H1 (cell line): ENCODE results near the gene PTGDS. TPM values are rescaled to one million over a fixed set of nuclear protein-coding genes. Genes with fewer than 3 reads are reported as not detected.

Experiments
- CTCF ChIA-PET: fragments of 300-600 bp; sonication (Branson Sonifier 250); formaldehyde crosslinking; loops from one replicate; lab custom pipeline; 2021; ENCODE audit not compliant: partially characterized antibody; lab: Charles Lee
- POLR2A ChIA-PET: fragments of 300-600 bp; sonication (Branson Sonifier 250); formaldehyde crosslinking; loops from one replicate; lab custom pipeline; 2021; ENCODE audit warnings: inconsistent platforms; ENCODE audit not compliant: partially characterized antibody; lab: Charles Lee
- DNase-seq, 2 experiments: peaks; one replicate each; pipeline versions ENCODE4 v3.0.0 to v3.0.0-alpha.2; 2010 to 2022; ENCODE audit warnings: low spot score in 2 of 2, low read depth in 1 of 2, mixed read lengths in 1 of 2
- FAIRE-seq: peaks from 2 replicates; lab custom pipeline; 2011; peaks lifted over from hg19 to GRCh38; lab: Jason Lieb, UNC
- H2AFZ ChIP-seq: 2 replicates; pipeline ENCODE4 v1.8.1; 2012; ENCODE audit warnings: low read length, inconsistent platforms
- H2AK5ac ChIP-seq: 2 replicates; pipeline ENCODE4 v1.6.1; 2013; ENCODE audit warnings: low read depth, low read length
- H2BK120ac ChIP-seq: replicated peaks from 2 replicates; pipeline ENCODE3; 2013; ENCODE audit warnings: low read depth, low read length, inconsistent platforms
- H2BK12ac ChIP-seq: 2 replicates; pipeline ENCODE4 v1.6.1; 2013; ENCODE audit warnings: low read depth, low read length
- H2BK15ac ChIP-seq: 2 replicates; pipeline ENCODE4 v1.6.1; 2013; ENCODE audit warnings: low read length
- H2BK20ac ChIP-seq: 2 replicates; pipeline ENCODE4 v1.6.1; 2013; ENCODE audit warnings: low read length
- H2BK5ac ChIP-seq: 2 replicates; pipeline ENCODE4 v1.6.1; 2013; ENCODE audit warnings: low read depth, low read length
- H3K14ac ChIP-seq: 2 replicates; pipeline ENCODE4 v1.6.1; 2013; ENCODE audit warnings: inconsistent platforms; ENCODE audit not compliant: insufficient read length
- H3K18ac ChIP-seq: 2 replicates; pipeline ENCODE4 v1.6.1; 2013; ENCODE audit warnings: low read length; ENCODE audit errors: extremely low read depth
- H3K23ac ChIP-seq: 2 replicates; pipeline ENCODE4 v1.6.1; 2013; ENCODE audit warnings: inconsistent platforms; ENCODE audit not compliant: insufficient read length
- H3K23me2 ChIP-seq: 2 replicates; pipeline ENCODE4 v1.6.1; 2013; ENCODE audit warnings: low read depth, low read length
- H3K27ac ChIP-seq: 2 replicates; pipeline ENCODE4 v1.6.1; 2011; ENCODE audit warnings: low read depth, low read length, inconsistent platforms
- H3K27me3 ChIP-seq, 4 experiments: replicated peaks in 1 of 4; 1 replicate in 1 of 4; 2 replicates in 3 of 4; pipeline versions ENCODE4 v1.6.1 to v1.8.1; 2011 to 2013; ENCODE audit warnings: low read length in 3 of 4, mild to moderate bottlenecking in 3 of 4, inconsistent platforms in 2 of 4, mixed read lengths in 2 of 4, moderate library complexity in 1 of 4; ENCODE audit not compliant: control insufficient read depth in 3 of 4, insufficient read depth in 3 of 4; ENCODE audit errors: extremely low read depth in 1 of 4
- H3K36me3 ChIP-seq, 4 experiments: 2 replicates each; pipeline versions ENCODE4 v1.6.1 to v1.8.1; 2011 to 2013; ENCODE audit warnings: mild to moderate bottlenecking in 4 of 4, low read length in 3 of 4, moderate library complexity in 2 of 4, control low read depth in 1 of 4, inconsistent platforms in 1 of 4; ENCODE audit not compliant: insufficient read depth in 4 of 4, control insufficient read depth in 2 of 4
- H3K4ac ChIP-seq: replicated peaks from 2 replicates; pipeline ENCODE3; 2013; ENCODE audit warnings: low read length, low read depth, mixed read lengths, inconsistent platforms; ENCODE audit not compliant: insufficient read length
- H3K4me1 ChIP-seq, 4 experiments: replicated peaks in 1 of 4; 1 replicate in 1 of 4; 2 replicates in 3 of 4; pipeline versions ENCODE4 v1.6.1 to v1.8.1; 2011 to 2013; ENCODE audit warnings: low read length in 3 of 4, inconsistent platforms in 2 of 4, mixed read lengths in 1 of 4; ENCODE audit not compliant: insufficient read depth in 4 of 4, control insufficient read depth in 3 of 4
- H3K4me2 ChIP-seq, 2 experiments: 2 replicates each; pipeline versions ENCODE4 v1.6.1 to v1.8.1; 2011 to 2013; ENCODE audit warnings: low read depth in 2 of 2, low read length in 2 of 2, control low read depth in 1 of 2, inconsistent platforms in 1 of 2, mild to moderate bottlenecking in 1 of 2; ENCODE audit not compliant: insufficient read depth in 1 of 2
- H3K4me3 ChIP-seq, 4 experiments: fragments of 200-600, 300-600 bp in 1 of 4; sonication (generic), shearing (Covaris generic), sonication (Bioruptor Twin) in 1 of 4; 2 replicates each; pipeline versions ENCODE4 v1.5.1 to v1.8.1; 2011 to 2016; ENCODE audit warnings: low read length in 4 of 4, low read depth in 3 of 4, control low read depth in 2 of 4, inconsistent platforms in 2 of 4, mild to moderate bottlenecking in 2 of 4, mixed read lengths in 1 of 4, moderate library complexity in 1 of 4; ENCODE audit not compliant: insufficient read depth in 2 of 4; ENCODE audit errors: extremely low read depth in 1 of 4
- H3K56ac ChIP-seq: replicated peaks from 2 replicates; pipeline ENCODE3; 2013; ENCODE audit warnings: low read depth, mild to moderate bottlenecking, mixed read lengths, low read length, inconsistent platforms; ENCODE audit not compliant: insufficient read length
- H3K79me1 ChIP-seq: 2 replicates; pipeline ENCODE4 v1.6.1; 2013; ENCODE audit warnings: low read depth, low read length, control low read depth
- H3K79me2 ChIP-seq, 2 experiments: 2 replicates each; pipeline versions ENCODE4 v1.6.1 to v1.8.1; 2012 to 2013; ENCODE audit warnings: low read length in 2 of 2, mild to moderate bottlenecking in 2 of 2, inconsistent platforms in 1 of 2; ENCODE audit not compliant: insufficient read depth in 2 of 2, control insufficient read depth in 1 of 2
- H3K9ac ChIP-seq, 4 experiments: replicated peaks in 1 of 4; 1 replicate in 1 of 4; 2 replicates in 3 of 4; pipeline versions ENCODE4 v1.6.1 to v1.8.1; 2011 to 2013; ENCODE audit warnings: low read depth in 3 of 4, low read length in 3 of 4, control low read depth in 2 of 4, mild to moderate bottlenecking in 2 of 4, moderate library complexity in 2 of 4, inconsistent platforms in 1 of 4; ENCODE audit errors: extremely low read depth in 1 of 4
- H3K9me3 ChIP-seq, 2 experiments: 2 replicates each; pipeline versions ENCODE4 v1.6.1 to v1.8.1; 2012 to 2013; ENCODE audit warnings: mild to moderate bottlenecking in 2 of 2, moderate library complexity in 2 of 2, control low read depth in 1 of 2, inconsistent platforms in 1 of 2, low read depth in 1 of 2, low read length in 1 of 2, mixed read lengths in 1 of 2; ENCODE audit not compliant: insufficient read depth in 2 of 2
- H4K20me1 ChIP-seq, 2 experiments: replicated peaks in 1 of 2; 2 replicates each; pipeline versions ENCODE3 to v1.8.1; 2011 to 2013; ENCODE audit warnings: inconsistent platforms in 2 of 2, low read length in 2 of 2, mild to moderate bottlenecking in 1 of 2; ENCODE audit not compliant: insufficient read depth in 2 of 2, control insufficient read depth in 1 of 2
- H4K5ac ChIP-seq: 2 replicates; pipeline ENCODE4 v1.6.1; 2013; ENCODE audit warnings: low read length, low read depth, mixed read lengths, inconsistent platforms; ENCODE audit not compliant: insufficient read length
- H4K8ac ChIP-seq: 2 replicates; pipeline ENCODE4 v1.8.0; 2013; ENCODE audit warnings: mild to moderate bottlenecking, moderate library complexity, low read length, inconsistent platforms; ENCODE audit not compliant: insufficient read depth; ENCODE audit errors: extremely low read depth
- H4K91ac ChIP-seq: replicated peaks from 2 replicates; pipeline ENCODE3; 2013; ENCODE audit warnings: low read length, mixed read lengths, inconsistent platforms; ENCODE audit not compliant: insufficient read length
- ASH2L ChIP-seq: fragments of 200-600, 300-600 bp; sonication (generic); IDR thresholded peaks from one replicate; pipeline ENCODE4 v1.7.1; 2017; ENCODE audit warnings: low read length
- KDM4A ChIP-seq: IDR thresholded peaks from one replicate; pipeline ENCODE4 v1.7.1; 2012; ENCODE audit warnings: low read depth, mild to moderate bottlenecking, moderate library complexity, low read length, inconsistent platforms; ENCODE audit not compliant: severe bottlenecking
- MAX ChIP-seq: IDR thresholded peaks from 2 replicates; pipeline ENCODE4 v1.6.1; 2012; ENCODE audit warnings: inconsistent platforms
- SIN3A ChIP-seq, 2 experiments: IDR thresholded peaks in 1 of 2; conservative IDR thresholded peaks in 1 of 2; 2 replicates each; pipeline ENCODE4 v1.6.1; 2011 to 2012; ENCODE audit warnings: low read length in 2 of 2, improper control_type of control experiment in 1 of 2, low read depth in 1 of 2, mild to moderate bottlenecking in 1 of 2
- TEAD4 ChIP-seq: IDR thresholded peaks from 2 replicates; pipeline ENCODE4 v1.6.1; 2012; ENCODE audit warnings: low read depth, low read length, inconsistent platforms, mixed read lengths
- WGBS, 2 experiments: shearing (Covaris generic) in 1 of 2; methylation state at CpG; one replicate each; pipeline versions ENCODE4 v1.1.6 to v1.1.7; 2013 to 2015; ENCODE audit warnings: low lambda C conversion rate in 2 of 2, mixed read lengths in 2 of 2, inconsistent platforms in 1 of 2, low coverage in 1 of 2, missing lambda C conversion rate in 1 of 2; ENCODE audit not compliant: insufficient replicate concordance in 2 of 2, insufficient coverage in 1 of 2, insufficient read length in 1 of 2; ENCODE audit errors: extremely low coverage in 1 of 2, missing lambda C conversion rate in 1 of 2; 5-methylcytosine and 5-hydroxymethylcytosine counted together
- polyA plus RNA-seq, 7 experiments: library from polyadenylated mRNA; depleted of rRNA in 3 of 7; stranded (reverse) in 5 of 7; unstranded in 2 of 7; fragments of >200 nt in 5 of 7; fragments of 200-250 nt in 2 of 7; gene quantifications; 1 replicate in 5 of 7; 2 replicates in 1 of 7; 4 replicates in 1 of 7; pipeline versions ENCODE4 v1.2.1 to v1.2.3, GENCODE V29; 2011 to 2013; ENCODE audit warnings: missing spikeins in 2 of 7, mixed read lengths in 2 of 7
- total RNA-seq: library from RNA; stranded (reverse); fragmentation: NEBNext Ultra II Directional; extraction: Animal tissue kit (Norgen Biotek cat#: 25700); gene quantifications from 2 replicates; pipeline ENCODE4 v1.2.1, GENCODE V29; 2021
- TF ChIP-seq, protein P1 (sequence below): IDR thresholded peaks from 2 replicates; pipeline ENCODE4 v1.6.1; 2012; ENCODE audit warnings: low read length, inconsistent platforms

The PTGDS gene
- total and polyA plus RNA-seq, 2 of the 8 experiments (the other 6 are each of a cell fraction or from before 2014, with no cell fraction given) = 1.7 to 2.3 TPM

GRCh38 chr9:136996361-136997292 is 19.3 kb downstream of the PTGDS start, which contains the start of gene CLIC3:
TSS of gene CLIC3 (minus strand) at chr9:136996568. CDS start at chr9:136996543, 25 bp downstream.
- POLR2A ChIA-PET = interaction anchor here (0.8 to 1.4 kb wide), 6 partner anchors 11 to 152 kb away, joined by 3 to 5 read pairs (median 3); no protein-coding TSS in a partner anchor
- peak within 1 kb of the TSS in 2 of 4 experiments; percentile 1 to 50; a peak in 3 of 8 replicates for H3K4me3 ChIP-seq
- TF ChIP-seq MAX (no peak), SIN3A (conservative IDR thresholded peaks at IDR 0.05 in 1 of 2, IDR thresholded peaks at IDR 0.05 in 1 of 2; ENCODE audit: low read depth in 1 of 2, low read length in 2 of 2) (0 out of 4 replicates have a peak, but pooled peaks of 1 of the 2 experiments have one; percentile 12), TEAD4 (peak; percentile 4; the same call in 1 of the 2 replicates), KDM4A (peak; percentile 53), ASH2L (no peak)
- TF ChIP-seq, protein P1, sequence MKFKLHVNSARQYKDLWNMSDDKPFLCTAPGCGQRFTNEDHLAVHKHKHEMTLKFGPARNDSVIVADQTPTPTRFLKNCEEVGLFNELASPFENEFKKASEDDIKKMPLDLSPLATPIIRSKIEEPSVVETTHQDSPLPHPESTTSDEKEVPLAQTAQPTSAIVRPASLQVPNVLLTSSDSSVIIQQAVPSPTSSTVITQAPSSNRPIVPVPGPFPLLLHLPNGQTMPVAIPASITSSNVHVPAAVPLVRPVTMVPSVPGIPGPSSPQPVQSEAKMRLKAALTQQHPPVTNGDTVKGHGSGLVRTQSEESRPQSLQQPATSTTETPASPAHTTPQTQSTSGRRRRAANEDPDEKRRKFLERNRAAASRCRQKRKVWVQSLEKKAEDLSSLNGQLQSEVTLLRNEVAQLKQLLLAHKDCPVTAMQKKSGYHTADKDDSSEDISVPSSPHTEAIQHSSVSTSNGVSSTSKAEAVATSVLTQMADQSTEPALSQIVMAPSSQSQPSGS = no peak

More at GRCh38 chr9:136996361-136997292, 19.3 kb downstream of the PTGDS start, which contains the start of gene CLIC3:
- DNase-seq = peak in 1 of 2 experiments; percentile 74
- Histone ChIP-seq H3K79me2 (no peaks in the 10 kb centered on the region), H3K4ac (no peak within 1 kb of the TSS), H4K8ac (no peak within 1 kb of the TSS), H3K27me3 (no peaks in the 10 kb centered on the region; a peak in 1 of 7 replicates), H4K20me1 (peaks cover 0 to 2% of the 10 kb centered on the region in 2 experiments), H2BK120ac (no peak within 1 kb of the TSS), H3K14ac (no peak within 1 kb of the TSS), H2AFZ (no peak within 1 kb of the TSS), H2BK5ac (peak within 1 kb of the TSS; percentile 35; the same call in 1 of the 2 replicates), H3K23me2 (peaks cover 17% of the 10 kb centered on the region), H3K9me3 (no peaks in the 10 kb centered on the region), H2BK12ac (peak within 1 kb of the TSS; percentile 60; the same call in 1 of the 2 replicates), H3K4me2 (peak within 1 kb of the TSS; percentile 47 to 77), H2AK5ac (no peak within 1 kb of the TSS), H3K4me1 (peaks cover 0 to 20% (median 11%) of the 10 kb centered on the region in 4 experiments; a peak in 6 of 7 replicates), H2BK20ac (no peak within 1 kb of the TSS), H3K9ac (no peak within 1 kb of the TSS), H3K79me1 (no peaks in the 10 kb centered on the region), H3K36me3 (peaks cover 0 to 2% (median 0%) of the 10 kb centered on the region in 4 experiments; a peak in 1 of 8 replicates), H3K23ac (no peak within 1 kb of the TSS), H3K56ac (no peak within 1 kb of the TSS), H3K27ac (no peak within 1 kb of the TSS), H2BK15ac (peak within 1 kb of the TSS; percentile 95; the same call in 1 of the 2 replicates), H4K91ac (peak within 1 kb of the TSS; percentile 41), H3K18ac (no peak within 1 kb of the TSS; the same call in 1 of the 2 replicates), H4K5ac (no peak within 1 kb of the TSS)
- WGBS, 2 experiments = 27% methylated on average over 33 of the region's 35 CpGs; no CpG with 5 or more reads in 1 of the 2 experiments
- FAIRE-seq = no peak
- CTCF ChIA-PET = interaction anchor here (1.0 to 5.6 kb wide), 16 partner anchors 9 to 178 kb away, joined by 3 to 29 read pairs (median 4); partner anchors contain the start of genes ABCA2, FUT7, LCNL1 and PTGDS
